Muscle layer of colon (tissue), 2 donors: ENCODE measurements around the gene TRIM66.
"Not testable (repeated sequence)": the region's sequence is repeated elsewhere in the genome, so short reads cannot be mapped to it uniquely, and the experiment has no call there.

Experiments
- H3K27ac ChIP-seq: one replicate; pipeline ENCODE4 v1.7.0; 2013; ENCODE audit warnings: low read depth, mild to moderate bottlenecking, low read length, moderate library complexity
- H3K27me3 ChIP-seq, 2 donors: one replicate each; pipeline ENCODE4 v1.7.0; 2013; ENCODE audit warnings: low read length in 2 of 2, mild to moderate bottlenecking in 2 of 2; ENCODE audit not compliant: insufficient read depth in 2 of 2, control insufficient read depth in 1 of 2
- H3K36me3 ChIP-seq: one replicate; pipeline ENCODE4 v1.7.0; 2013; ENCODE audit warnings: mild to moderate bottlenecking, low read length; ENCODE audit not compliant: insufficient read depth
- H3K4me1 ChIP-seq: one replicate; pipeline ENCODE4 v1.7.0; 2013; ENCODE audit warnings: mild to moderate bottlenecking, low read length; ENCODE audit not compliant: insufficient read depth
- H3K4me3 ChIP-seq, 2 donors: one replicate each; pipeline ENCODE4 v1.7.0; 2013; ENCODE audit warnings: low read length in 2 of 2, low read depth in 1 of 2, mild to moderate bottlenecking in 1 of 2, moderate library complexity in 1 of 2
- H3K9ac ChIP-seq: one replicate; pipeline ENCODE4 v1.7.0; 2013; ENCODE audit warnings: low read length
- H3K9me3 ChIP-seq: one replicate; pipeline ENCODE4 v1.7.0; 2013; ENCODE audit warnings: mild to moderate bottlenecking, low read length
- donor health status: abdominal sarcoma.
- donor health status: Adenocarcinoma of cecum.

Gene TRIM66

GRCh38 chr11:8671651-8672062 lies 10.8 kb downstream of the TRIM66 start:
- no peaks in the 10 kb centered on the region for H3K27me3 ChIP-seq
- no peak overlapping the region for H3K4me3 ChIP-seq
- H3K9ac ChIP-seq: no peak overlapping the region
- H3K36me3 ChIP-seq: no peaks in the 10 kb centered on the region
- peaks cover 15% of the 10 kb centered on the region for H3K4me1 ChIP-seq
- no peaks in the 10 kb centered on the region for H3K9me3 ChIP-seq
- peak overlapping the region; percentile 21 for H3K27ac ChIP-seq

- H3K4me3 ChIP-seq: no peak overlapping the region
- H3K27me3 ChIP-seq: no peaks in the 10 kb centered on the region
- H3K27ac ChIP-seq: peak overlapping the region; percentile 25
- H3K36me3 ChIP-seq: no peaks in the 10 kb centered on the region
- H3K9ac ChIP-seq: no peak overlapping the region
- H3K4me1 ChIP-seq: peaks cover 15% of the 10 kb centered on the region
- no peaks in the 10 kb centered on the region for H3K9me3 ChIP-seq
Measured at GRCh38 chr11:8671193-8671612, 11.3 kb downstream of the TRIM66 start.

DNA sequence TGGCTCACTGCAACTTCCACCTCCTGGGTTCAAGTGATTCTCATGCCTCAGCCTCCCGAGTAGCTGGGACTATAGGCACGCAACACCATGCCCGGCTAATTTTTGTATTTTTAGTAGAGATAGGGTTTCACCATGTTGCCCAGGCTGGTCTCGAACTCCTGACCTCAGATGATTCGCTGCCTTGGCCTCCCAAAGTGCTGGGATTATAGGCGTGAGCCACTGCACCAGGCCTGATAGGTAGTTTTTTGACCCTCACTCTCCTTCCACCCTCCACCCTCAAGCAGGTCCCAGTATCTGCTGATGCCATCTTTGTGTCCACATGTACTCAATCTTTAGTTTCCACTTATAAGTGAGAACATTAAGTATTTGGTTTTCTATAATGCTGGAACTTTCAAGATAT lies 12.4 kb downstream of the TRIM66 start:
- H3K9ac ChIP-seq, H3K9me3 ChIP-seq, H3K27ac ChIP-seq, H3K36me3 ChIP-seq, H3K4me3 ChIP-seq, H3K27me3 ChIP-seq: not testable (repeated sequence)
- peaks cover 15% of the 10 kb centered on the region for H3K4me1 ChIP-seq

- H3K9ac ChIP-seq: no peak overlapping the region
- no peaks in the 10 kb centered on the region for H3K27me3 ChIP-seq
- no peaks in the 10 kb centered on the region for H3K4me1 ChIP-seq
- no peak overlapping the region for H3K4me3 ChIP-seq
- no peaks in the 10 kb centered on the region for H3K9me3 ChIP-seq
- no peaks in the 10 kb centered on the region for H3K36me3 ChIP-seq
- H3K27ac ChIP-seq: no peak overlapping the region
Measured at GRCh38 chr11:8665222-8665621, 17.2 kb downstream of the TRIM66 start.

GRCh38 chr11:8661001-8661795 lies 21.3 kb downstream of the TRIM66 start:
- Histone ChIP-seq H3K9ac (no peak overlapping the region), H3K4me1 (no peaks in the 10 kb centered on the region), H3K9me3 (no peaks in the 10 kb centered on the region), H3K27me3 (no peaks in the 10 kb centered on the region), H3K4me3 (no peak overlapping the region), H3K36me3 (no peaks in the 10 kb centered on the region), H3K27ac (no peak overlapping the region)

DNA sequence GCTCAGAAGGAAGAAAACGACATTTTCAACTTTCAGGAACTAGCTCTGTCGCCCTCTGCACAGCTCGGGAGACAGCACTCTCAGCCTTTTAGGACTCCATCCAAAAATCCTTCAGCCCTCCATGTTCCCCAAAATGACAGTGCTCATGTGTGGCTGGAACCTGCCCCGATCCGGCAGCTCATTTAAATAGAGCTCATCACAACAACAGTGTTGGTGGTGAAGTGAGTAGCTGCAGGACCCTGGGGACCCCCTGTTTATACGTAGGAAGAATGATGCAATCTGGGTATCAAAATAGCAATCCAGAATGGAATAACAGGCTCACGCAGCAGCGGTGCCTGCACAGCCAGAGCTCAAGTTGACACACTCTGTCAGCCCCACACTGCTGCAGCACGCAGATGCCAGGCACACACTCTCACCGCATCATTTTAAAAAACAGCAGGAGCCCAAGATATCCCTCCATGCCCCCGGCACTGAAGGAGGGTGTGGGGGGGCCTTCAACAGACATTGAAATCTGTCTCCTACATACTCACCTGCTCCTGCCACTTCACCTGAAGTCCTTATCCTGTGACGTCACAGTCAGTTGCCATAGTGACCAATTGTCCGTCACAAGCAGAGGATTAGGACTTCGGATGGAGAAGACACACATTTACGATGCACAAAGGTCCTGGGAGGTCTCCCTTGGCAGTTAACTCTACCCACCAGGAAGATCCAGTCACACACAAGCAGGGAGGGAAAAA lies 24.0 kb downstream of the TRIM66 start:
- no peaks in the 10 kb centered on the region for H3K9me3 ChIP-seq
- no peaks in the 10 kb centered on the region for H3K4me1 ChIP-seq
- no peak overlapping the region for H3K27ac ChIP-seq
- no peaks in the 10 kb centered on the region for H3K36me3 ChIP-seq
- H3K27me3 ChIP-seq: no peaks in the 10 kb centered on the region
- H3K9ac ChIP-seq: no peak overlapping the region
- H3K4me3 ChIP-seq: no peak overlapping the region

DNA sequence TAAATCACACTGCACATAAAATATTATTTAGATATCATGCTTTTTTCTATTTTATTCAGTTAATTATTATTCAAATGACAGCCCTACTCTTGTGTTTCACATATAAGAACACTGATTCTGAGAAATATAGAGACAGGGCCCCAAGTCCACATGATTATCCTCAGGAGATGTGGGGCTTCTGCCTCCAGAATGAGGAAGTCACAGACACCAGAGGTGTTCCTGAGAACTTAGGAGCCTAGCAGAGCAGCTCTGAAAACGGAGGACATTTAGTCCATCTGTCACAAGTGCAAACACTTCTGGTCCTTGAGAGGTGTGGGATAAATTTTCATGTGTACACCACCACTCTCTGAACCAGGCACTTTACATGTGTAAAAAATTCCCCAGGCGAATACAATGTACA lies 26.2 kb downstream of the TRIM66 start:
- no peaks in the 10 kb centered on the region for H3K27me3 ChIP-seq
- no peak overlapping the region for H3K4me3 ChIP-seq
- no peaks in the 10 kb centered on the region for H3K36me3 ChIP-seq
- H3K9me3 ChIP-seq: no peaks in the 10 kb centered on the region
- no peak overlapping the region for H3K9ac ChIP-seq
- H3K4me1 ChIP-seq: peaks cover 8% of the 10 kb centered on the region
- no peak overlapping the region for H3K27ac ChIP-seq

- no peaks in the 10 kb centered on the region for H3K9me3 ChIP-seq
- no peak overlapping the region for H3K9ac ChIP-seq
- H3K4me1 ChIP-seq: peaks cover 8% of the 10 kb centered on the region
- H3K27ac ChIP-seq: no peak overlapping the region
- H3K27me3 ChIP-seq: no peaks in the 10 kb centered on the region
- no peak overlapping the region for H3K4me3 ChIP-seq
- H3K36me3 ChIP-seq: no peaks in the 10 kb centered on the region
Measured at GRCh38 chr11:8654503-8654902, 28.0 kb downstream of the TRIM66 start.

DNA sequence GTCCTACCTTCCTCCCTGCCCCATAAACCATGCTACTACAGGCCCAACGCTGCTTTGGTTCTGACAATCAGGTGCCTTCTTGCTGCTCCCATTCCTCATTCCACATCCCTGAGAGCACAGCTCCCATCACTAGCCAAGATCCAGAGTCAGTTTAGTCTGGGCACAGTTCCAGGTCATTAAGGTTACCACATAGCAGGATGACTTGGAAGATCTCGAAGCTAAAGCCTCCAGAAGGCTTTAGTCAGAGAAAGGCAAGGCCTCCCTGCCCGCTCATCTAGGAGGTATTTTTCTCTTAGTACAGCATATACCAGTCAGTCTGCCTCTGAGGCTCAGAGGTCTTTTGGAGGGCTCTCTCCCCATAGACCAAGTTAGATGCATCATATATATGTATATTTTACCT lies 30.3 kb downstream of the TRIM66 start:
- no peaks in the 10 kb centered on the region for H3K9me3 ChIP-seq
- H3K36me3 ChIP-seq: peaks cover 5% of the 10 kb centered on the region
- no peak overlapping the region for H3K27ac ChIP-seq
- peaks cover 8% of the 10 kb centered on the region for H3K4me1 ChIP-seq
- H3K27me3 ChIP-seq: no peaks in the 10 kb centered on the region
- no peak overlapping the region for H3K9ac ChIP-seq
- no peak overlapping the region for H3K4me3 ChIP-seq

GRCh38 chr11:8650401-8650990 lies 32.0 kb downstream of the TRIM66 start:
- Histone ChIP-seq H3K9ac (no peak overlapping the region), H3K36me3 (peaks cover 5% of the 10 kb centered on the region), H3K4me3 (no peak overlapping the region), H3K27me3 (no peaks in the 10 kb centered on the region), H3K9me3 (no peaks in the 10 kb centered on the region), H3K4me1 (peaks cover 8% of the 10 kb centered on the region), H3K27ac (no peak overlapping the region)

GRCh38 chr11:8649361-8649760 lies 33.1 kb downstream of the TRIM66 start:
- H3K4me1 ChIP-seq: peaks cover 8% of the 10 kb centered on the region
- no peak overlapping the region for H3K27ac ChIP-seq
- no peaks in the 10 kb centered on the region for H3K9me3 ChIP-seq
- H3K36me3 ChIP-seq: peaks cover 5% of the 10 kb centered on the region
- H3K4me3 ChIP-seq: no peak overlapping the region
- no peak overlapping the region for H3K9ac ChIP-seq
- no peaks in the 10 kb centered on the region for H3K27me3 ChIP-seq
